HepG2 (cell line): ENCODE data around the gene LASP1. TPM values are rescaled to one million over a fixed set of nuclear protein-coding genes. Genes with fewer than 3 reads are reported as not detected.

ENCODE experiments used
- ATF7 ChIP-seq, 2 experiments: fragments of 450-650 bp in 1 of 2; sonication (generic) in 1 of 2; formaldehyde crosslinking in 1 of 2; IDR thresholded peaks; 2 replicates each; pipeline versions ENCODE4 v1.4.0 to v1.6.1; 2016 to 2020; ENCODE audit warnings: antibody characterized with exemption in 1 of 2, mild to moderate bottlenecking in 1 of 2, missing genetic modification reagents in 1 of 2
- BORCS8-MEF2B ChIP-seq: sonication (generic); formaldehyde crosslinking; IDR thresholded peaks from 2 replicates; pipeline ENCODE4 v1.8.0; 2022; ENCODE audit warnings: mild to moderate bottlenecking, missing genetic modification reagents
- FLYWCH1 ChIP-seq: sonication (generic); formaldehyde crosslinking; IDR thresholded peaks from 2 replicates; pipeline ENCODE4 v1.8.1; 2023; ENCODE audit warnings: mild to moderate bottlenecking, missing genetic modification reagents
- FOXA1 ChIP-seq, 2 experiments: fragments of 450-650 bp in 1 of 2; sonication (generic) in 1 of 2; formaldehyde crosslinking in 1 of 2; IDR thresholded peaks; 2 replicates each; pipeline versions ENCODE4 v1.4.0 to v1.6.1; 2016 to 2020; ENCODE audit warnings: missing genetic modification reagents in 1 of 2
- HHEX ChIP-seq: IDR thresholded peaks from 2 replicates; pipeline ENCODE4 v1.6.1; 2016; ENCODE audit warnings: control low read depth
- LRRFIP1 ChIP-seq: sonication (generic); formaldehyde crosslinking; conservative IDR thresholded peaks from 2 replicates; pipeline ENCODE4 v1.4.0; 2020; ENCODE audit warnings: missing genetic modification reagents
- MAZ ChIP-seq, 2 experiments: sonication (generic) in 1 of 2; formaldehyde crosslinking in 1 of 2; IDR thresholded peaks; 2 replicates each; pipeline versions ENCODE4 v1.5.0 to v1.6.1; 2012 to 2020; ENCODE audit warnings: low read depth in 2 of 2, mild to moderate bottlenecking in 2 of 2, borderline replicate concordance in 1 of 2, improper control_type of control experiment in 1 of 2, low read length in 1 of 2, missing genetic modification reagents in 1 of 2, moderate library complexity in 1 of 2
- NFAT5 ChIP-seq: sonication (generic); formaldehyde crosslinking; IDR thresholded peaks from 2 replicates; pipeline ENCODE4 v1.4.0; 2020; ENCODE audit warnings: missing genetic modification reagents
- PPARG ChIP-seq: conservative IDR thresholded peaks from 2 replicates; pipeline ENCODE4 v1.6.1; 2016; ENCODE audit warnings: missing biosample characterization, missing genetic modification reagents
- RFXANK ChIP-seq: IDR thresholded peaks from 2 replicates; pipeline ENCODE4 v1.6.1; 2016
- SP2 ChIP-seq: sonication (generic); formaldehyde crosslinking; IDR thresholded peaks from 2 replicates; pipeline ENCODE4 v1.5.1; 2020; ENCODE audit warnings: mild to moderate bottlenecking, missing genetic modification reagents
- ZFP36L2 ChIP-seq: sonication (generic); formaldehyde crosslinking; IDR thresholded peaks from 2 replicates; pipeline ENCODE4 v1.4.0; 2020; ENCODE audit warnings: missing genetic modification reagents
- ZNF235 ChIP-seq: sonication (generic); formaldehyde crosslinking; IDR thresholded peaks from 2 replicates; pipeline ENCODE4 v1.8.1; 2023; ENCODE audit warnings: mild to moderate bottlenecking, missing genetic modification reagents, borderline replicate concordance
- ZNF503 ChIP-seq: sonication (generic); formaldehyde crosslinking; IDR thresholded peaks from 2 replicates; pipeline ENCODE4 v1.4.0; 2020; ENCODE audit warnings: missing genetic modification reagents
- ZNF747 ChIP-seq: sonication (generic); formaldehyde crosslinking; IDR thresholded peaks from 2 replicates; pipeline ENCODE4 v1.8.1; 2023; ENCODE audit warnings: missing genetic modification reagents, mild to moderate bottlenecking, borderline replicate concordance
- ZNF776 ChIP-seq: sonication (generic); formaldehyde crosslinking; IDR thresholded peaks from 2 replicates; pipeline ENCODE4 v1.4.0; 2020; ENCODE audit warnings: mild to moderate bottlenecking, missing genetic modification reagents
- polyA plus RNA-seq, 8 experiments: library from polyadenylated mRNA; depleted of rRNA in 3 of 8; stranded (reverse) in 7 of 8; unstranded in 1 of 8; fragments of >200 nt; fragmentation: Illumina TruSeq in 4 of 8; extraction: Trizol in 4 of 8; gene quantifications; 2 replicates each; pipeline versions ENCODE4 v1.2.1 to v1.2.3, GENCODE V29; 2011 to 2016; ENCODE audit warnings: low read depth in 4 of 8, missing spikeins in 1 of 8, mixed read lengths in 1 of 8; ENCODE audit not compliant: insufficient read depth in 1 of 8
- total RNA-seq, 5 experiments: library from RNA; depleted of rRNA; stranded (reverse); fragments of >200 nt; fragmentation: Illumina TruSeq; extraction: Trizol; gene quantifications; 2 replicates each; pipeline ENCODE4 v1.2.3, GENCODE V29; 2016; ENCODE audit warnings: low read depth in 1 of 5

LASP1 gene
- total and polyA plus RNA-seq, 2 of the 13 experiments (the other 11 are each of a cell fraction or from before 2014, with no cell fraction given), result 70.1 to 97.0 TPM

- no peak; the same call in 1 of the 2 replicates for TF ChIP-seq NFAT5 (CRISPR knock-in tag)
- TF ChIP-seq BORCS8-MEF2B (CRISPR knock-in tag), result no peak; the same call in 1 of the 2 replicates
- no peak for TF ChIP-seq LRRFIP1
- TF ChIP-seq FLYWCH1 (CRISPR knock-in tag), result no peak; the same call in 1 of the 2 replicates
- no peak for TF ChIP-seq RFXANK (CRISPR knock-in tag)
- no peak; the same call in 1 of the 2 replicates for TF ChIP-seq ZNF776 (CRISPR knock-in tag)
- no peak for TF ChIP-seq ZFP36L2 (CRISPR knock-in tag)
- TF ChIP-seq SP2 (CRISPR knock-in tag), result no peak
- no peak for TF ChIP-seq MAZ (IDR thresholded peaks at IDR 0.05; ENCODE audit: borderline replicate concordance, low read depth, low read length)
- TF ChIP-seq MAZ (CRISPR knock-in tag; IDR thresholded peaks at IDR 0.05; ENCODE audit: low read depth), result no peak; the same call in 1 of the 2 replicates
- TF ChIP-seq ATF7 (IDR thresholded peaks at IDR 0.05), result no peak
- TF ChIP-seq ATF7 (CRISPR knock-in tag; IDR thresholded peaks at IDR 0.05), result no peak
- no peak for TF ChIP-seq ZNF503 (CRISPR knock-in tag)
- TF ChIP-seq FOXA1 (IDR thresholded peaks at IDR 0.05), result no peak
- TF ChIP-seq FOXA1 (CRISPR knock-in tag; IDR thresholded peaks at IDR 0.05), result no peak
- no peak for TF ChIP-seq PPARG (CRISPR knock-in tag)
- TF ChIP-seq ZNF747 (CRISPR knock-in tag), result no peak
- TF ChIP-seq HHEX (CRISPR knock-in tag), result no peak
- TF ChIP-seq ZNF235 (CRISPR knock-in tag), result no peak
These were observed 654 bp downstream of the LASP1 start (continued) for GRCh38 chr17:38870259-38871165.
